Mucosa of rectum (tissue), 2 donors: ENCODE measurements around the gene TBCD.

Source experiments
- H3K27ac ChIP-seq, 2 donors: one replicate each; pipeline ENCODE4 v1.7.0; 2013; ENCODE audit warnings: inconsistent platforms in 2 of 2, low read depth in 2 of 2, low read length in 2 of 2
- H3K27me3 ChIP-seq, 2 donors: one replicate each; pipeline ENCODE4 v1.7.0; 2013; ENCODE audit warnings: low read length in 2 of 2; ENCODE audit not compliant: control insufficient read depth in 2 of 2, insufficient read depth in 2 of 2
- H3K36me3 ChIP-seq, 2 donors: one replicate each; pipeline ENCODE4 v1.7.0; 2013; ENCODE audit warnings: low read length in 2 of 2; ENCODE audit not compliant: control insufficient read depth in 2 of 2, insufficient read depth in 2 of 2
- H3K4me1 ChIP-seq, 2 donors: one replicate each; pipeline ENCODE4 v1.7.0; 2013; ENCODE audit warnings: low read length in 2 of 2, mild to moderate bottlenecking in 1 of 2; ENCODE audit not compliant: control insufficient read depth in 2 of 2, insufficient read depth in 2 of 2
- H3K4me3 ChIP-seq, 2 donors: one replicate each; pipeline ENCODE4 v1.7.0; 2013; ENCODE audit warnings: low read length in 2 of 2
- H3K9ac ChIP-seq, 2 donors: one replicate each; pipeline ENCODE4 v1.7.0; 2013; ENCODE audit warnings: low read length in 2 of 2, low read depth in 1 of 2, mild to moderate bottlenecking in 1 of 2
- H3K9me3 ChIP-seq, 2 donors: one replicate each; pipeline ENCODE4 v1.7.0; 2013; ENCODE audit warnings: low read length in 2 of 2; ENCODE audit not compliant: control insufficient read depth in 2 of 2
- donor health status: healthy.
- donor health status: Normal muscosa, but diverticular disease.

Gene TBCD

DNA sequence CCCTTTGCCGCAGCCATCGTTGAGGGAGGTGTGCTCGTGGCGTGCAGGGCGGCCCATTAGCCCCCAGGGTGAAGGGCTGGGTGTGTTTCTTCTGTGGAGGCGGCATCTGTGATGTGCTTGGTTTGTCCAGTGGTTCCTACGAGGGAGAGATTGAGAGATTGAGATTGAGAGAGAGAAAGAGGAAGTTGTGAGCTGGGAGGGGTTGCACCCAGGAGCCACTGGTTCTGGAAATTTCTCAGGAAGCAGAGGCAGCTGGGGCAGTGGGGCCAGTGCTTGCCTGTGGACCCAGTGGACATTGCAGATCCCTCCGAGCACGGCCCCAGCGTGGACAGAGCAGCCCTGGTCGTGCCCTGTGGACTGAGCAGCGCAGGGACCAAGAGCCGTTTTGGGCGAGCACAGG lies 160.0 kb downstream of the TBCD start:
- Histone ChIP-seq H3K4me3 (no peak overlapping the region), H3K36me3 (peaks cover 0 to 13% of the 10 kb centered on the region in 2 donors), H3K27ac (no peak overlapping the region), H3K9me3 (no peaks in the 10 kb centered on the region), H3K27me3 (no peaks in the 10 kb centered on the region), H3K4me1 (no peaks in the 10 kb centered on the region), H3K9ac (no peak overlapping the region)

DNA sequence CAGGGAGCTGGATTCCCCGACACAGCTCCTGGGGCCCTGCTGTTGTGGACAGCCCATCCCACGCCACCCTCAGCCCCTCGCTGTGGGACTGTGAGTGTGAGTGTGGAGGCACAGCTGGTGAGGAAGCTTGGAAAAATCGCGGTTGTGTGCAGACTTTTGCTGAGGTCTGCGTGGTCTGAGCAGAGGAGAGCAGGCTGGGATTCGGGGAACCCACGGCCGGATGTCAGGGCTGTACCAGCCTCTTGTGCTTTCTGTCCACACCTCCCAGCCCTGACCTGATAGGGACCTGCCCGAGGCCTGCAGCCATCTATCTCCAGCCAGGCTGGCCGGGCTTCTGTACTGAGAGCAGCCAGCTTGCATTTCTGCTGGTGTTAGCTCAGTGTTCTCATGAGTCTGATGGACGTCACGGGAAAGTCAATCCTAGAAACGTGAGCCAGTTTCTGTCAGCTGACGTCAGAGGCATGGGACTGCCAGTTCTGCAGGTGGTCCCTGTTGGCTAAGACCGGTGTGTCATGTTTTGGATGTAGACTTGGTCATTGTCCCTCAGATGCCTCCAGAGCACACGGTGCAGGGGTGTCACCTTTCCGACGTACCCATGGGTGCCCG lies 160.7 kb downstream of the TBCD start:
- peaks cover 0 to 13% of the 10 kb centered on the region in 2 donors for H3K36me3 ChIP-seq
- H3K4me1 ChIP-seq, result no peaks in the 10 kb centered on the region
- H3K27me3 ChIP-seq, result no peaks in the 10 kb centered on the region
- no peak overlapping the region for H3K9ac ChIP-seq
- H3K27ac ChIP-seq, result no peak overlapping the region
- no peaks in the 10 kb centered on the region for H3K9me3 ChIP-seq
- H3K4me3 ChIP-seq, result no peak overlapping the region

DNA sequence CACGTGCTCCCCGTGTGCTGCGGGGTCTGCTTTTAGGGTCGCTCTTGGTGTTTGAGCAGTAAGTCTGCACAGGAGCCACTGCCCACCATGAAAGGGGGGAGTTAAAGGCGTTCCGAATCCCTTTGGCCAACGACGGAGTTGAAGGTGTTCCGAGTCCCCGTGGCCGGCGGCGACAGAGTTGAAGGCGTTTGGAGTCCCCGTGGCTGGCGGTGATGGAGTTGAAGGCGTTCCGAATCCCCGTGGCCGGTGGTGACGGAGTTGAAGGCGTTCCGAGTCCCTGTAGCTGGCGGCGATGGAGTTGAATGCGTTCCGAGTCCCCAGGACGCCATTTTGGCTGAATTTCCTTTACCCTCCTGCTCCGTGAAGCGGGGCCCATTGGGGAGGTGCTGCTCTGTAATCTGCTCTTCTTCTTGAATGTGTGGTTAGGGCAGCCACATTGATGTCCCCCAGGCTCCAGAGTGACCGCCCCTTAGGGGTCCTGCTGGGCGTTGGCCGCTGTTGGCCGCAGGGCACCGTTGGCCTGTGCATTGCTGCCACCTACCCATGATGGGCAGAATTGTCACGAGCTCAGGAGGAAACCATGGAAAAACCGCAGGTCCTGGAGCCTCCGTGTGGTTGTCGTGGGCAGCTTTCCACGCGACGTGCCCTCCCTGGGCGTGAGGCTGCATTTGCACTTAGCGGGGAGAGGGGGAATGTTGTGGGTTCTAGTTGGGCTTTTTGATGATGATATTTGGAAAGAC lies 161.6 kb downstream of the TBCD start:
- Histone ChIP-seq H3K27me3 (no peaks in the 10 kb centered on the region), H3K4me1 (no peaks in the 10 kb centered on the region), H3K36me3 (peaks cover 0 to 10% of the 10 kb centered on the region in 2 donors), H3K9me3 (no peaks in the 10 kb centered on the region), H3K4me3 (no peak overlapping the region), H3K9ac (no peak overlapping the region), H3K27ac (no peak overlapping the region)

DNA sequence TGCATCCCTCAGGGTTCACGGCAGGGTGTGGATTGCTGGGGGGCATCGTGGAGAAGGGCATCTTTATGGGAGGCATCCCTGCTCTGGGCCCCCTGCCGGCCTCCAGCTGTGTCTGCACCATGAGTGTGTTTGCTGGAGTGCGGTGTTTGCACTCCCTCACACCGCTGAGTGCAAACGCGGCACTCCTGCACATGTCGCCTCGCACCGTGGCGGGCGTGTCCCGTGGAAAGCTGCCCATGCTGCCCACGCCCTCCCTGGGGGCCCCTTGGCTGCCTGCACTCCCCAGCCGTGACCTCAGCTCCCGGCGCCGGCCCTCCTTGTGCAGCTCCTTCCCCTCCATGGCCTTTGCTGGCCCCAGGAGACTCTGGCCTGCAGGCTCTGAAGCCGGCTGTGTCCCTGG lies 162.5 kb downstream of the TBCD start:
- Histone ChIP-seq H3K27me3 (no peaks in the 10 kb centered on the region), H3K9ac (no peak overlapping the region), H3K27ac (no peak overlapping the region), H3K36me3 (peaks cover 0 to 10% of the 10 kb centered on the region in 2 donors), H3K4me1 (no peaks in the 10 kb centered on the region), H3K4me3 (no peak overlapping the region), H3K9me3 (no peaks in the 10 kb centered on the region)

GRCh38 chr17:82915010-82915756 lies 163.3 kb downstream of the TBCD start:
- H3K9me3 ChIP-seq, result no peaks in the 10 kb centered on the region
- H3K27ac ChIP-seq, result no peak overlapping the region
- H3K36me3 ChIP-seq, result peaks cover 0 to 10% of the 10 kb centered on the region in 2 donors
- no peak overlapping the region for H3K4me3 ChIP-seq
- no peaks in the 10 kb centered on the region for H3K27me3 ChIP-seq
- H3K4me1 ChIP-seq, result no peaks in the 10 kb centered on the region
- H3K9ac ChIP-seq, result no peak overlapping the region

GRCh38 chr17:82915757-82916027 lies 163.8 kb downstream of the TBCD start:
- no peaks in the 10 kb centered on the region for H3K4me1 ChIP-seq
- H3K9ac ChIP-seq, result no peak overlapping the region
- H3K4me3 ChIP-seq, result no peak overlapping the region
- H3K9me3 ChIP-seq, result no peaks in the 10 kb centered on the region
- H3K27me3 ChIP-seq, result no peaks in the 10 kb centered on the region
- H3K36me3 ChIP-seq, result peaks cover 0 to 10% of the 10 kb centered on the region in 2 donors
- no peak overlapping the region for H3K27ac ChIP-seq

DNA sequence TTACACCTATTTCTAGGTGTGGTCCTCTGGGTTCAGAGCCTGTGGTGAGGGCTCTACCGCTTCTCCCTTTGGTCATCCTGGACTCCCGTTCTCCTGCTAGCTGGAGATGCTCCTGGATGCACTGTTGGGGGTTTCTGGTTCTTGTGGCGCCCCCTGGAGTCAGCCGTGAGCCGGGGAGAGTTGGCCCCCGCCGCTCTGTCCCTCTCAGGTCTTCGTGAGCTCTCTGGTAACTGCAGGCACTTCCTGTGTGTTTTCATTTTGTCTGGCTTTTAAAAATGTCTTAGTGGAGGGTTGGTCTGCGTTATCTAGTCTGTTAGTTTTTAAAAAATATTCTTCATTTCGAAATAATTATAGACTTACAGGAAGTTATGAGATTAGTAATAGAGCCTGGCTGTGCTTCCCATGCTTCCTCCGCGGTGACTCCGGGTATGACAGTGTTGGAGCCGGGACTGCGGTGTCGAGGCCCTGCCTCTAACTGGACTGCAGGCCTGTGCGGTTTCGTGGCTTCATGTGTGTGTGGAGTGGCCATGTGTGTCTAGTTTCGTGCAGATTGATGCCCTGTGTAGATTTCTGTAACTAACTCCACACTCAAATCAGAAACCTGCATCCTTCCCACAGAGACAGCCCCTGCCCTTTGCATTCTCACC lies 166.0 kb downstream of the TBCD start:
- no peak overlapping the region for H3K27ac ChIP-seq
- H3K9me3 ChIP-seq, result no peaks in the 10 kb centered on the region
- no peak overlapping the region for H3K9ac ChIP-seq
- H3K4me3 ChIP-seq, result no peak overlapping the region
- no peaks in the 10 kb centered on the region for H3K4me1 ChIP-seq
- H3K27me3 ChIP-seq, result no peaks in the 10 kb centered on the region
- peaks cover 4 to 9% of the 10 kb centered on the region in 2 donors for H3K36me3 ChIP-seq

DNA sequence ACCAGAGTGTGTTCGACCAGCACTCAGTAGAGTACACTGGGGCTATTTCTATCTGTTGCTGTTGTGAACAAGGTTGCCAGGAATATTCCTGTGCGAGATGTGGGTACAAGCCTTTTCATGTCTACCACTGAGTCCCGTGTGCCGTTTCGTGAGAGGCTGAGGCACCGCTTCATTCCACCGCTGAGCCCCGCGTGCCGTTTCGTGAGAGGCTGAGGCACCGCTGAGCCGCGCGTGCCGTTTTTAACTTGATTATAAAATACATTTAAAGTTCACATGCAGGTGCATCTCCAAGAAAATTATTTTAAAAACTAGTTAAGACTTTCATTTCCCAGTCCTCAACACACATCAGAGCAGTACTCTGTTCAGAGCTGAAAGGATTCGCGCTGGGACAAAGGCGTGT lies 166.6 kb downstream of the TBCD start:
- H3K4me1 ChIP-seq, result no peaks in the 10 kb centered on the region
- H3K36me3 ChIP-seq, result peaks cover 7 to 11% of the 10 kb centered on the region in 2 donors
- no peak overlapping the region for H3K4me3 ChIP-seq
- H3K9ac ChIP-seq, result no peak overlapping the region
- H3K9me3 ChIP-seq, result no peaks in the 10 kb centered on the region
- H3K27ac ChIP-seq, result no peak overlapping the region
- no peaks in the 10 kb centered on the region for H3K27me3 ChIP-seq

- Histone ChIP-seq H3K36me3 (peaks cover 11 to 12% of the 10 kb centered on the region in 2 donors), H3K4me1 (no peaks in the 10 kb centered on the region), H3K9ac (no peak overlapping the region), H3K27ac (no peak overlapping the region), H3K27me3 (no peaks in the 10 kb centered on the region), H3K9me3 (no peaks in the 10 kb centered on the region), H3K4me3 (no peak overlapping the region)
Measured at GRCh38 chr17:82920150-82920549, 168.3 kb downstream of the TBCD start.

GRCh38 chr17:82920715-82921114 lies 168.8 kb downstream of the TBCD start:
- Histone ChIP-seq H3K9ac (no peak overlapping the region), H3K4me1 (no peaks in the 10 kb centered on the region), H3K27ac (no peak overlapping the region), H3K4me3 (no peak overlapping the region), H3K27me3 (no peaks in the 10 kb centered on the region), H3K36me3 (peaks cover 10 to 17% of the 10 kb centered on the region in 2 donors), H3K9me3 (no peaks in the 10 kb centered on the region)
